ENCODE data around the gene ADK. TPM values are rescaled to one million over a fixed set of nuclear protein-coding genes. Genes with fewer than 3 reads are reported as not detected.

ADK gene
- total and polyA plus RNA-seq, 2 experiments from 2014 or later, result 39.9 to 53.0 TPM

- no peak for ATAC-seq
- Histone ChIP-seq H3F3A (replicated peaks; ENCODE audit: low read depth) (no peaks in the 10 kb centered on the region), H3K4me1 (ENCODE audit: insufficient read depth) (no peaks in the 10 kb centered on the region), H2AFZ (no peak overlapping the region), H3K36me3 (ENCODE audit: insufficient read depth) (no peaks in the 10 kb centered on the region), H4K20me1 (replicated peaks; ENCODE audit: insufficient read depth) (no peaks in the 10 kb centered on the region), H3K27me3 (ENCODE audit: insufficient read depth) (no peaks in the 10 kb centered on the region), H3K79me2 (replicated peaks; ENCODE audit: insufficient read depth) (no peaks in the 10 kb centered on the region), H3K9me2 (ENCODE audit: insufficient read depth) (no peaks in the 10 kb centered on the region), H3K4me2 (no peak overlapping the region), H3K4me3 (no peak overlapping the region), H3K27ac (ENCODE audit: low read depth) (no peak overlapping the region)
- H3K9me3 Mint-ChIP-seq, result peaks cover 6% of the 10 kb centered on the region
- TF ChIP-seq CREB1 (CRISPR knock-in tag; IDR thresholded peaks at IDR 0.05; ENCODE audit: low read depth), result no peak
- TF ChIP-seq, protein P1, sequence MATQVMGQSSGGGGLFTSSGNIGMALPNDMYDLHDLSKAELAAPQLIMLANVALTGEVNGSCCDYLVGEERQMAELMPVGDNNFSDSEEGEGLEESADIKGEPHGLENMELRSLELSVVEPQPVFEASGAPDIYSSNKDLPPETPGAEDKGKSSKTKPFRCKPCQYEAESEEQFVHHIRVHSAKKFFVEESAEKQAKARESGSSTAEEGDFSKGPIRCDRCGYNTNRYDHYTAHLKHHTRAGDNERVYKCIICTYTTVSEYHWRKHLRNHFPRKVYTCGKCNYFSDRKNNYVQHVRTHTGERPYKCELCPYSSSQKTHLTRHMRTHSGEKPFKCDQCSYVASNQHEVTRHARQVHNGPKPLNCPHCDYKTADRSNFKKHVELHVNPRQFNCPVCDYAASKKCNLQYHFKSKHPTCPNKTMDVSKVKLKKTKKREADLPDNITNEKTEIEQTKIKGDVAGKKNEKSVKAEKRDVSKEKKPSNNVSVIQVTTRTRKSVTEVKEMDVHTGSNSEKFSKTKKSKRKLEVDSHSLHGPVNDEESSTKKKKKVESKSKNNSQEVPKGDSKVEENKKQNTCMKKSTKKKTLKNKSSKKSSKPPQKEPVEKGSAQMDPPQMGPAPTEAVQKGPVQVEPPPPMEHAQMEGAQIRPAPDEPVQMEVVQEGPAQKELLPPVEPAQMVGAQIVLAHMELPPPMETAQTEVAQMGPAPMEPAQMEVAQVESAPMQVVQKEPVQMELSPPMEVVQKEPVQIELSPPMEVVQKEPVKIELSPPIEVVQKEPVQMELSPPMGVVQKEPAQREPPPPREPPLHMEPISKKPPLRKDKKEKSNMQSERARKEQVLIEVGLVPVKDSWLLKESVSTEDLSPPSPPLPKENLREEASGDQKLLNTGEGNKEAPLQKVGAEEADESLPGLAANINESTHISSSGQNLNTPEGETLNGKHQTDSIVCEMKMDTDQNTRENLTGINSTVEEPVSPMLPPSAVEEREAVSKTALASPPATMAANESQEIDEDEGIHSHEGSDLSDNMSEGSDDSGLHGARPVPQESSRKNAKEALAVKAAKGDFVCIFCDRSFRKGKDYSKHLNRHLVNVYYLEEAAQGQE (IDR thresholded peaks at IDR 0.05; ENCODE audit: unreplicated experiment), result no peak
- TF ChIP-seq JUNB (IDR thresholded peaks at IDR 0.05; ENCODE audit: unreplicated experiment), result no peak
- TF ChIP-seq EZH2phosphoT487 (IDR thresholded peaks at IDR 0.05; ENCODE audit: unreplicated experiment), result no peak
- no peak for TF ChIP-seq ETS1 (IDR thresholded peaks at IDR 0.05)
- H3K4me1 Mint-ChIP-seq, result no peaks in the 10 kb centered on the region
- no peak overlapping the region for H3K27ac Mint-ChIP-seq
- no peak for DNase-seq (ENCODE audit: low spot score)
- peaks cover 1% of the 10 kb centered on the region for H3K27me3 Mint-ChIP-seq (ENCODE audit: insufficient read depth, low read depth, poor library complexity)
- no peak overlapping the region for H3K4me3 Mint-ChIP-seq
- H3K36me3 Mint-ChIP-seq (ENCODE audit: low read depth), result peaks cover 19% of the 10 kb centered on the region
These were observed 214.1 kb downstream of the ADK start for GRCh38 chr10:74365109-74365508.

DNA sequence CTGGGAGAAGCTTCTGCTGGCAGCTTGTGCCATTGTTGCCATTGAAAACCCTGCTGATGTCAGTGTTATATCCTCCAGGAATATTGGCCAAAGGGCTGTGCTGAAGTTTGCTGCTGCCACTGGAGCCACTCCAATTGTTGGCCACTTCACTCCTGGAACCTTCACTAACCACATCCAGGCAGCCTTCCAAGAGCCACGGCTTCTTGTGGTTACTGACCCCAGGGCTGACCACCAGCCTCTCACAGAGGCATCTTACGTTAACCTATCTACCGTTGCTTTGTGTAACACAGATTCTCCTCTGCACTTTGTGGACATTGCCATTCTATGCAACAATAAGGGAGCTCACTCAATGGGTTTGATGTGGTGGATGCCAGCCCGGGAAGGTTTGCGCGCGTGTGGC, 220.7 kb downstream of the ADK start:
- Histone ChIP-seq H3K27me3 (ENCODE audit: insufficient read depth) (no peaks in the 10 kb centered on the region), H3K4me3 (no peak overlapping the region), H3K4me2 (no peak overlapping the region), H3K4me1 (ENCODE audit: insufficient read depth) (no peaks in the 10 kb centered on the region), H3F3A (replicated peaks; ENCODE audit: low read depth) (no peaks in the 10 kb centered on the region), H3K27ac (ENCODE audit: low read depth) (no peak overlapping the region), H3K36me3 (ENCODE audit: insufficient read depth) (no peaks in the 10 kb centered on the region), H3K79me2 (replicated peaks; ENCODE audit: insufficient read depth) (no peaks in the 10 kb centered on the region), H3K9me2 (ENCODE audit: insufficient read depth) (no peaks in the 10 kb centered on the region), H4K20me1 (replicated peaks; ENCODE audit: insufficient read depth) (no peaks in the 10 kb centered on the region), H2AFZ (no peak overlapping the region)
- Mint-ChIP-seq H3K9me3 (no peaks in the 10 kb centered on the region), H3K27ac (no peak overlapping the region), H3K4me1 (no peaks in the 10 kb centered on the region), H3K27me3 (ENCODE audit: insufficient read depth, low read depth, poor library complexity) (no peaks in the 10 kb centered on the region), H3K36me3 (ENCODE audit: low read depth) (no peaks in the 10 kb centered on the region), H3K4me3 (no peak overlapping the region)
- no peak for DNase-seq (ENCODE audit: low spot score)
- TF ChIP-seq CREB1 (CRISPR knock-in tag; IDR thresholded peaks at IDR 0.05; ENCODE audit: low read depth) (no peak), EZH2phosphoT487 (IDR thresholded peaks at IDR 0.05; ENCODE audit: unreplicated experiment) (no peak), EZH2 (IDR thresholded peaks at IDR 0.05; ENCODE audit: low read depth, unreplicated experiment) (no peak), POLR2AphosphoS5 (IDR thresholded peaks at IDR 0.05; ENCODE audit: low read depth) (no peak), STAT1 (IDR thresholded peaks at IDR 0.05; ENCODE audit: unreplicated experiment) (no peak), ETS1 (IDR thresholded peaks at IDR 0.05) (no peak), JUNB (IDR thresholded peaks at IDR 0.05; ENCODE audit: unreplicated experiment) (no peak), ZNF331 (CRISPR knock-in tag; IDR thresholded peaks at IDR 0.05; ENCODE audit: low read depth) (no peak), ZNF114 (CRISPR knock-in tag; IDR thresholded peaks at IDR 0.05) (no peak), NANOG (IDR thresholded peaks at IDR 0.05; ENCODE audit: borderline replicate concordance) (no peak)
- TF ChIP-seq, protein P1 (IDR thresholded peaks at IDR 0.05; ENCODE audit: unreplicated experiment), result no peak
- TF ChIP-seq, protein P2, sequence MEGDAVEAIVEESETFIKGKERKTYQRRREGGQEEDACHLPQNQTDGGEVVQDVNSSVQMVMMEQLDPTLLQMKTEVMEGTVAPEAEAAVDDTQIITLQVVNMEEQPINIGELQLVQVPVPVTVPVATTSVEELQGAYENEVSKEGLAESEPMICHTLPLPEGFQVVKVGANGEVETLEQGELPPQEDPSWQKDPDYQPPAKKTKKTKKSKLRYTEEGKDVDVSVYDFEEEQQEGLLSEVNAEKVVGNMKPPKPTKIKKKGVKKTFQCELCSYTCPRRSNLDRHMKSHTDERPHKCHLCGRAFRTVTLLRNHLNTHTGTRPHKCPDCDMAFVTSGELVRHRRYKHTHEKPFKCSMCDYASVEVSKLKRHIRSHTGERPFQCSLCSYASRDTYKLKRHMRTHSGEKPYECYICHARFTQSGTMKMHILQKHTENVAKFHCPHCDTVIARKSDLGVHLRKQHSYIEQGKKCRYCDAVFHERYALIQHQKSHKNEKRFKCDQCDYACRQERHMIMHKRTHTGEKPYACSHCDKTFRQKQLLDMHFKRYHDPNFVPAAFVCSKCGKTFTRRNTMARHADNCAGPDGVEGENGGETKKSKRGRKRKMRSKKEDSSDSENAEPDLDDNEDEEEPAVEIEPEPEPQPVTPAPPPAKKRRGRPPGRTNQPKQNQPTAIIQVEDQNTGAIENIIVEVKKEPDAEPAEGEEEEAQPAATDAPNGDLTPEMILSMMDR (conservative IDR thresholded peaks at IDR 0.05; ENCODE audit: low read depth in 2 of 2), result no peak
- no peak for ATAC-seq
